ENCODE results near the gene LINGO4. TPM values are rescaled to one million over a fixed set of nuclear protein-coding genes. Genes with fewer than 3 reads are reported as not detected.

The LINGO4 gene, protein sequence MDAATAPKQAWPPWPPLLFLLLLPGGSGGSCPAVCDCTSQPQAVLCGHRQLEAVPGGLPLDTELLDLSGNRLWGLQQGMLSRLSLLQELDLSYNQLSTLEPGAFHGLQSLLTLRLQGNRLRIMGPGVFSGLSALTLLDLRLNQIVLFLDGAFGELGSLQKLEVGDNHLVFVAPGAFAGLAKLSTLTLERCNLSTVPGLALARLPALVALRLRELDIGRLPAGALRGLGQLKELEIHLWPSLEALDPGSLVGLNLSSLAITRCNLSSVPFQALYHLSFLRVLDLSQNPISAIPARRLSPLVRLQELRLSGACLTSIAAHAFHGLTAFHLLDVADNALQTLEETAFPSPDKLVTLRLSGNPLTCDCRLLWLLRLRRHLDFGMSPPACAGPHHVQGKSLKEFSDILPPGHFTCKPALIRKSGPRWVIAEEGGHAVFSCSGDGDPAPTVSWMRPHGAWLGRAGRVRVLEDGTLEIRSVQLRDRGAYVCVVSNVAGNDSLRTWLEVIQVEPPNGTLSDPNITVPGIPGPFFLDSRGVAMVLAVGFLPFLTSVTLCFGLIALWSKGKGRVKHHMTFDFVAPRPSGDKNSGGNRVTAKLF
- under 1 TPM; 0.35 to 0.50 TPM for total RNA-seq

DNA sequence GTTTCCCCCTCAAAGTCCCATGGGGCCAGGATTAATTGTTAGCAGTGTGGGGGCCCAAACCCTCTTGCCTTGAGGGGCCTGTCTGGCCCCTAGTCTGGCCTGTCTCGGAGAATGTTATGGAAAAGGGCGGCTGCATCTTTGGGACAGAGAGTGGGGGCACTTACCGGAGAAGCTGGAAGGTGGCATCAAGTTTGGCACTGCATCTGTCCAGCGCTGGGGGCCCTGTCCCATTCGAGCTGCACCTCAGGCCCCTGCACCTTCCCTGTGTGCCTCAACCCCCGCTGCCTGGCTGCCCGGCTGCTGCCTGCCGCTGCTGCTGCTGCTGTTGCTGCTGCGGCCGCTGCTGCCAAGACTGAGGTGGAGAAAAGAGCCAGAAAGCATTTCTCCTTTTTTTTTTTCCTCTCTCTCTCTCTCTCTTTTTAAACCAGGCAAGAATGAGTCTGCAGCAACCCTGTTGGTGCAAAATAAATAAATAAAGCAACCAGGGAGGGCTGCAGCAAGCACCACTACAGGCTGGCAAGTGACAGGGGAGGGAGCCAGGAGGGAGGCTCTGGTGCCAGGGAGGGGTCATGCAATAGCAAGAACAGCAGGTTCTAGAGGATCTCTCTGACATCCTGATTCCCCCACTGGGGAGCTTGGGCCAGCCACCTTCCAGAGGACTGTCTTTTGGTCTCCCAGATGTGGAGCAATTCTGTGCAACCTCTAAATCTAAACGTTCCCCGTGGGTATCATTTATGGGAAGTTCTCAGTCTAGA, at the start of gene LINGO4:
Gene LINGO4 (minus strand): TSS at position 354 of the 755 bp plus-strand sequence. CDS start 2,715 bp downstream, outside the sequence.
- ChIA-PET CTCF (interaction anchor here (0.5 kb wide), 1 partner anchor 115 kb away, joined by 4 read pairs; no protein-coding TSS in a partner anchor), POLR2A (no interaction called here)
- DNase-seq, result no peak
- H3K27me3 Mint-ChIP-seq, result no peaks in the 10 kb centered on the region
- peaks cover 5% of the 10 kb centered on the region for H3K4me1 Mint-ChIP-seq
- no peaks in the 10 kb centered on the region for H3K36me3 Mint-ChIP-seq (ENCODE audit: low read depth)
- H3K9me3 Mint-ChIP-seq, result no peaks in the 10 kb centered on the region
- H3K27ac Mint-ChIP-seq, result peak within 1 kb of the TSS; percentile 43
- no peak within 1 kb of the TSS for H3K4me3 Mint-ChIP-seq

DNA sequence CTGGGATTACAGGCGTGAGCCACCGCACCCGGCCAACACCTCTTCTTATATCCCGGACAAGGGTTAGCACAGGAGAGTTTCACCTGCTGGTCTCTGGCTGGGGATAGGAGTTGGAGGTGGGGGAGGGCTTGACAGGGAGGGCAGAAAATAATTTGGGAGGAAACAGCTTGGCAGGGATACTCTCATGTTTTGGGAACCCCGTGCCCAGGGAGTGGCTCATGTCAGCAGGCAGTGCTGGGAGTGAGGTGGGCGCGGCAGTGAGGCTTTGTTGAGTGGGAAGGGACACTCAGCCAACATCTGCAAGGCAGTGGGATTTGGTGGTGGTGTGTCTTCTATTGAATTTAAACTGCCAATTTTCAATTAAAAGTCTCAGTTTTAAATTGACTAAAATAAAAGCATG, 49.4 kb upstream of the LINGO4 start:
- H3K9me3 Mint-ChIP-seq, result no peaks in the 10 kb centered on the region
- ChIA-PET CTCF (interaction anchor here (1.4 kb wide), 1 partner anchor 250 kb away, joined by 3 read pairs; no protein-coding TSS in a partner anchor), POLR2A (no interaction called here)
- no peaks in the 10 kb centered on the region for H3K36me3 Mint-ChIP-seq (ENCODE audit: low read depth)
- H3K4me3 Mint-ChIP-seq, result no peak overlapping the region
- peaks cover 3% of the 10 kb centered on the region for H3K4me1 Mint-ChIP-seq
- H3K27me3 Mint-ChIP-seq, result no peaks in the 10 kb centered on the region
- DNase-seq, result no peak
- H3K27ac Mint-ChIP-seq, result no peak overlapping the region

GRCh38 chr1:151853411-151853943, 48.3 kb upstream of the LINGO4 start, which contains the start of gene THEM5:
Gene THEM5, minus strand, starts transcription at chr1:151853712. Its CDS starts 147 bp downstream, at chr1:151853565.
- Mint-ChIP-seq H3K4me3 (no peak within 1 kb of the TSS), H3K27ac (no peak within 1 kb of the TSS), H3K4me1 (peaks cover 7% of the 10 kb centered on the region), H3K36me3 (ENCODE audit: low read depth) (no peaks in the 10 kb centered on the region), H3K27me3 (no peaks in the 10 kb centered on the region), H3K9me3 (no peaks in the 10 kb centered on the region)
- no peak for DNase-seq
- ChIA-PET POLR2A (no interaction called here), CTCF (interaction anchor here (0.5 to 1.8 kb wide), 5 partner anchors 15 to 249 kb away, joined by 3 to 4 read pairs (median 3); no protein-coding TSS in a partner anchor)

DNA sequence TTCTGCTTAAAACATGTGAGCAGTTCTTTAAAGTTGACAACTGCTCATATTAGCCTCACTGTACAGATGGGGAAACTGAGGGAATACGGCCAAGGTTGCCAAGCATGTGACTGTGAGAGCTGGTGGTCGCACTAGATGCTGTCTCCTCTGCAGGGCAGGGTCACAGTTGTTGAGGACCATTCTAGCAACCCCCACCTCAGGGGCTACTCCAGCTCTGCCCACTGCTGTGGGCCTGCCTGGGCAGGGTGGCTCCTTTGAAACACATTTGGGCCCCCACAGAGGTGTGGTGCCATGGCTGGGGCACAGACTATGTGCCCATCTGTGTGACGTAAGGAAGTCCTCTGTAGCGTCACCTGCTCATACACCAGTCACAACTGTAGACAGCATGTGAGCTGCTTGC, 47.5 kb upstream of the LINGO4 start:
- Mint-ChIP-seq H3K27ac (no peak overlapping the region), H3K4me1 (peaks cover 7% of the 10 kb centered on the region), H3K4me3 (no peak overlapping the region), H3K9me3 (no peaks in the 10 kb centered on the region), H3K36me3 (ENCODE audit: low read depth) (no peaks in the 10 kb centered on the region), H3K27me3 (no peaks in the 10 kb centered on the region)
- CTCF ChIA-PET, result interaction anchor here (0.9 to 1.8 kb wide), 3 partner anchors 14 to 46 kb away, joined by 3 to 4 read pairs (median 3); no protein-coding TSS in a partner anchor
- POLR2A ChIA-PET, result no interaction called here
- no peak for DNase-seq

DNA sequence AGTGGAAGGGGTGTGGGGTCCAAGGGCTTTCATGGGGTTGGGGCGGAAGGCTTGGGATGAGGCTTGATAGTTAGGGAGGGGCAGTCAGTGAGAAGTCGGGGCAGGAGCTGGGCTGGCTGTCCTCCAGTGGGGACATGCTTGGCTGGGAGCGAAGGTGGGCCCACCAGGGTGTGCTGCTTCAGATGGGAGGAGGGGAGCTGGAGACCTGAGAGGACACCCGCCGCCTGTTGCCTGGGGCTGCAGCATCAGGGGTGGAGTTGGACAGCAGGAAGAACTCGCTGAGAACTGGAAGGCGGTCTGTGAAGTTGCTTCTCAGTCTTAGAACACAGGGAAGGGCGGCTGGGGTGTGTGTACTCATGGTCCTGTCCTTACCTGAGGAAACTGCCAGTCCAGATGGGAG, 46.7 kb upstream of the LINGO4 start:
- Mint-ChIP-seq H3K27me3 (no peaks in the 10 kb centered on the region), H3K9me3 (no peaks in the 10 kb centered on the region), H3K27ac (no peak overlapping the region), H3K4me3 (no peak overlapping the region), H3K4me1 (peaks cover 9% of the 10 kb centered on the region), H3K36me3 (ENCODE audit: low read depth) (no peaks in the 10 kb centered on the region)
- CTCF ChIA-PET, result interaction anchor here (0.7 to 1.8 kb wide), 3 partner anchors 15 to 165 kb away, joined by 3 to 4 read pairs (median 3); no protein-coding TSS in a partner anchor
- no peak for DNase-seq
- POLR2A ChIA-PET, result no interaction called here

DNA sequence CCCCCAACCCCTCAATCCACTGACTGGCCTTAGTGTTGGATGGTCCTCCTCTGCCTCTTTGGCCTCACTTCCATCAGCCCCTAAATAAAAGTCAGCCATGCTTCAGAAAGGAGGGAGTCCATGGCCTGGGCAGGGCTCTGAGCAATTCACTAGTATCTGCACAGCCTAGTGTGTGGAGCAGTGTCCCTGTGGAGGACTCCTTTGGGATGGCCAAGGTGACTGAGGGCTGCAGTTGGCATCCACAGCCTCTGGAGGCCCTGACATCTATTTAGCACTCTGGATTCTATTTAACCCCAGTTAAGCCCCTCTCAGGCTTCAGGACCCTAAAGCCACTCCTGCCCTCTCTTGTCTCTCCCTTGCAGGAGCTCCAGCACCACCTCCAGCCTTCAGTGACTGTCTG, 44.7 kb upstream of the LINGO4 start:
- no peak for DNase-seq
- Mint-ChIP-seq H3K4me1 (peaks cover 20% of the 10 kb centered on the region), H3K4me3 (no peak overlapping the region), H3K27me3 (no peaks in the 10 kb centered on the region), H3K36me3 (ENCODE audit: low read depth) (peaks cover 3% of the 10 kb centered on the region), H3K9me3 (no peaks in the 10 kb centered on the region), H3K27ac (no peak overlapping the region)
- POLR2A ChIA-PET, result no interaction called here
- CTCF ChIA-PET, result interaction anchor here (6.5 kb wide), 1 partner anchor 9 kb away, joined by 39 read pairs; no protein-coding TSS in a partner anchor

GRCh38 chr1:151849126-151849525, 43.9 kb upstream of the LINGO4 start:
- Mint-ChIP-seq H3K27me3 (no peaks in the 10 kb centered on the region), H3K4me1 (peaks cover 22% of the 10 kb centered on the region), H3K4me3 (no peak overlapping the region), H3K9me3 (no peaks in the 10 kb centered on the region), H3K36me3 (ENCODE audit: low read depth) (peaks cover 5% of the 10 kb centered on the region), H3K27ac (no peak overlapping the region)
- ChIA-PET CTCF (interaction anchor here (0.7 to 6.5 kb wide), 4 partner anchors 9 to 271 kb away, joined by 3 to 39 read pairs (median 3); partner anchors contain the start of gene C2CD4D), POLR2A (no interaction called here)
- no peak for DNase-seq

GRCh38 chr1:151847867-151848596, 42.8 kb upstream of the LINGO4 start:
- no peak for DNase-seq
- H3K4me1 Mint-ChIP-seq, result peaks cover 22% of the 10 kb centered on the region
- no peaks in the 10 kb centered on the region for H3K9me3 Mint-ChIP-seq
- H3K27me3 Mint-ChIP-seq, result no peaks in the 10 kb centered on the region
- no peak overlapping the region for H3K27ac Mint-ChIP-seq
- peaks cover 5% of the 10 kb centered on the region for H3K36me3 Mint-ChIP-seq (ENCODE audit: low read depth)
- ChIA-PET POLR2A (interaction anchor here (0.7 kb wide), 1 partner anchor 137 kb away, joined by 3 read pairs; no protein-coding TSS in a partner anchor), CTCF (interaction anchor here (0.6 to 6.5 kb wide), 6 partner anchors 8 to 128 kb away, joined by 3 to 39 read pairs (median 3); partner anchors contain the start of gene C2CD4D)
- H3K4me3 Mint-ChIP-seq, result no peak overlapping the region

DNA sequence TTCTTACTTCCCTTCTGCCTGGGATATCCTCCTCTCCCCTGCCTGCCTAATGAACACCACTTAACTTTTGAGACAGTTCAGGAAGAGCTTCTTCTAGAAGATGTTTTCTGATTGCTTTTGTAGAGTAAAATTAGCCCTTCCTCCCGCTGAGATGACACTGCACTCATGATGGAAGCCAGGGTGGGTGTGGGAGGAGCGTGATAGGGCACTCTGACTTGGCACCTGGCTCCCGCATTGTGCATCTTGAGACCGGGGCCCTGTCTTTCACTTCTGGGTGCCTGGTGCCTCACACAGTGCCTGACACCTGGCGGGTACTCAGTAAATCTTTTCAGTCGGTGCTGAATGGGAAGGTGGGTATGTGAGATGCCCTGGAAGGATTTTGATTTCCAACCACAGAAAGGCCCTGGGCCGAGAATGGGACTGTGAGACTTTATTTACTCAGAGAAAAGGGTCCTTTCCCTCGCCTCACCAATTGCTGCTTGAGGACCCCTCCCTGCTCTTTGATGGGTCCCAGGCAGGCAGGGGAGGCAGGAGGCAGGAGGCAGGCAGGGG, 41.5 kb upstream of the LINGO4 start:
- Mint-ChIP-seq H3K9me3 (no peaks in the 10 kb centered on the region), H3K27ac (peak overlapping the region; percentile 72), H3K4me3 (no peak overlapping the region), H3K27me3 (no peaks in the 10 kb centered on the region), H3K4me1 (peaks cover 24% of the 10 kb centered on the region), H3K36me3 (ENCODE audit: low read depth) (peaks cover 5% of the 10 kb centered on the region)
- POLR2A ChIA-PET, result no interaction called here
- DNase-seq, result no peak
- CTCF ChIA-PET, result interaction anchor here (1.0 to 6.5 kb wide), 3 partner anchors 12 to 155 kb away, joined by 3 to 39 read pairs (median 4); no protein-coding TSS in a partner anchor

GRCh38 chr1:151846062-151846568, 40.9 kb upstream of the LINGO4 start:
- Mint-ChIP-seq H3K36me3 (ENCODE audit: low read depth) (peaks cover 5% of the 10 kb centered on the region), H3K9me3 (no peaks in the 10 kb centered on the region), H3K27ac (peak overlapping the region; percentile 72), H3K4me1 (peaks cover 27% of the 10 kb centered on the region), H3K4me3 (no peak overlapping the region), H3K27me3 (no peaks in the 10 kb centered on the region)
- no peak for DNase-seq
- POLR2A ChIA-PET, result no interaction called here
- CTCF ChIA-PET, result interaction anchor here (1.0 to 6.5 kb wide), 3 partner anchors 12 to 156 kb away, joined by 3 to 39 read pairs (median 4); no protein-coding TSS in a partner anchor

DNA sequence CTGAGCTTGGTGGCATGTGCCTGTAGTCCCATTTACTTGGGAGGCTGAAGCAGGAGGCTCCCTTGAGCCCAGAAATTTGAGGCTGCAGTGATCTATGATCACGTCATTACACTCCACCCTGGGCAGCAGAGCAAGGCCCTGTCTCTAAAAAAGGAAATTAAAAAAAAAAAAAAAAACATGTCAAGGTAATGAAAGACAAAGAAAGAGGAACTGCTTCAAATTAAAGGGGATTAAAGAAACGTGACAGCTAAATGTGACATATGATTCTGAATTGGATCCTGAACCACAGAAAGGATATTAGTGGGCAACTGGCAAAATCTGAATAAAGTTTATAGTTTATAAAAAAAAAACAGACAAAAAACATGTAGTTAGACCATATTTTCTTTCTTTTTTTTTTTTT, 38.2 kb upstream of the LINGO4 start:
- Mint-ChIP-seq H3K4me1 (peaks cover 41% of the 10 kb centered on the region), H3K27ac (no peak overlapping the region), H3K36me3 (ENCODE audit: low read depth) (peaks cover 5% of the 10 kb centered on the region), H3K9me3 (no peaks in the 10 kb centered on the region), H3K4me3 (no peak overlapping the region), H3K27me3 (no peaks in the 10 kb centered on the region)
- CTCF ChIA-PET, result interaction anchor here (1.0 to 2.2 kb wide), 4 partner anchors 13 to 124 kb away, joined by 3 to 7 read pairs (median 4); partner anchors contain the start of gene RORC
- no peak for DNase-seq
- POLR2A ChIA-PET, result no interaction called here

All from activated CD4-positive, alpha-beta T cell treated with anti-CD3 and anti-CD28 coated beads, Interleukin-2, amount 10 ng/mL, durations not matched to agents 7 days and 5 days (primary cell).